Stimulated activated CD8-positive, alpha-beta memory T cell treated with anti-CD3 and anti-CD28 coated beads, Interleukin-15, amount 100 ng/mL, for 48 hours (primary cell): ENCODE measurements around the gene FBXL12.
"Not testable (repeated sequence)": the region's sequence is repeated elsewhere in the genome, so short reads cannot be mapped to it uniquely, and the experiment has no call there.

ENCODE experiments used
- DNase-seq, 2 donors: peaks; one replicate each; pipeline ENCODE4 v3.0.0-alpha.2; 2020; ENCODE audit warnings: low read depth in 2 of 2

The FBXL12 gene, protein sequence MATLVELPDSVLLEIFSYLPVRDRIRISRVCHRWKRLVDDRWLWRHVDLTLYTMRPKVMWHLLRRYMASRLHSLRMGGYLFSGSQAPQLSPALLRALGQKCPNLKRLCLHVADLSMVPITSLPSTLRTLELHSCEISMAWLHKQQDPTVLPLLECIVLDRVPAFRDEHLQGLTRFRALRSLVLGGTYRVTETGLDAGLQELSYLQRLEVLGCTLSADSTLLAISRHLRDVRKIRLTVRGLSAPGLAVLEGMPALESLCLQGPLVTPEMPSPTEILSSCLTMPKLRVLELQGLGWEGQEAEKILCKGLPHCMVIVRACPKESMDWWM

DNA sequence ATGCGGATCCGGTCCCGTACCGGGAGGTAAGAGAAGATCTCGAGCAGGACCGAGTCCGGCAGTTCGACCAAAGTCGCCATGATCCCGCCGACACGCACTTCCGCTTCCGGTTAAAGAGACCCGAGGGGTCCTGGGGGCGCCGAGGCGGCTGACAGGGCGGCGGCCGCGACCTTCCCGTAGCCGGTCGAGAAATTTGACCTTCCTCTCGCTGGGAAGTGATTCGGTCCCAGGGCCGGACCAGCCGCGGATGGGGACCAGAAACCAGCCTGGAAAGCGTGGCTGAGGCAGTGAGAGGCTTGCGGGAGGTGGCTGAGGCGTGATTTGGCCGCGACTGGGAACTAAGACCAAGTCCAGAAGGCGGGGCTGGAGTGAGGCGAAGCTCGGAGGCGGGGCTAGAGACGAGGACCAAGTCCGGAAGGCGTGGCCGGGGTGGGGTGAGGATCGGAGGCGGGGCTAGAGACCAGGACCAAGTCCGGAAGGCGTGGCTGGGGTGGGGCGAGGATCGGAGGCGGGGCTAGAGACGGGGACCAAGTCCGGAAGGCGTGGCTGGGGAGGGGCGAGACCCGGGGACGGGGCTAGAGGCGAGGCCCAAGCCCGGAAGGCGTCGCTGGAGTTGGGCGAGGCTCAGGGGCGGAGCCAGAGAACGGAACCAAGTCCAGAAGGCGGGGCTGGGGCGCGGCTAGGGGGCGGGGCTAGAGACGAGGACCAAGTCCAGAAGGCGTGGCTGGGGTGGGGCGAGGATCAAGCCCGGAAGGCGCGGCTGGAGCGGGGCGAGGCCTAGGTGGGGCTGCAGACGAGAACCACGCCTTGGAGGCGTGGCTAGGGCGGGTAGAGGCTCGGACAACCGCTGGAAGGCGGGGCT is at the start of gene FBXL12:
Gene FBXL12 (minus strand): TSS at position 346 of the 862 bp plus-strand sequence. CDS start 266 bp downstream, at position 80.
- DNase-seq, result peak; percentile 100

DNA sequence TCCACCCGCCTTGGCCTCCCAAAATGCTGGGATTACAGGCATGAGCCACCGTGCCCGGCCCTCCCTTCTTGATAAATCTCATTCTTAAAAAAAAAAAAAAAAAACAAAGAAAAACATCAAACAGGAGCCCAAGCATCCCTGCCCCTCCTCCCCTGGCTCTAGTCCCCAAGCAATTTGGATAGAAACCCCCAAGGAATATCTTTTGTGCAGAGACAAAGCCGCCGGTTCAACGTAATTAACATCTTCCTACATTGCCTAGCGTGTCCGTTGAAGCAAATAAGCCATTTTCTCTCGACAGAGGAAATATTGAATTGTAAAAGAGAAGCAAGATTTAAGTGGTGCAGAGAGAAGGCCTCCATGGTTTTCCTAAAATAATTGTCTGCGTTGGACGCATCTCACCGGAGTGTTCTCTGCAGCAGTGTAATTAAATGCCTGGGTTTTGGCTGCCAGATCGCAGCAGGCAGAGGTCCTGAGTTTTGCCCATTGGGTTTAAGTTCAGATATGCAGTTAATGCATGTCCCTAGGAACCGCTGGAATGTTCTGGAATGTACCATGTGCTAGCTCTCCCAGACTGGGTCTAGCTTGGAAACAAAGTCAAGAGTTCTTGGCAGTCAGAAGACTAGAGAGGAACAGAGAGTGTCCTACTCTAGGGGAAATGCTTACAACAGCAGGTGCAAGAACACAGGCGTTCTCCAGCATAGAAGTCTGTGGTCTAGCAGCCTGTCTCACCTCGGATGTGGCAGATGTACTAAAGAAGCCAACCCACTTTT is 47.0 kb upstream of the FBXL12 start:
- no peak for DNase-seq

DNA sequence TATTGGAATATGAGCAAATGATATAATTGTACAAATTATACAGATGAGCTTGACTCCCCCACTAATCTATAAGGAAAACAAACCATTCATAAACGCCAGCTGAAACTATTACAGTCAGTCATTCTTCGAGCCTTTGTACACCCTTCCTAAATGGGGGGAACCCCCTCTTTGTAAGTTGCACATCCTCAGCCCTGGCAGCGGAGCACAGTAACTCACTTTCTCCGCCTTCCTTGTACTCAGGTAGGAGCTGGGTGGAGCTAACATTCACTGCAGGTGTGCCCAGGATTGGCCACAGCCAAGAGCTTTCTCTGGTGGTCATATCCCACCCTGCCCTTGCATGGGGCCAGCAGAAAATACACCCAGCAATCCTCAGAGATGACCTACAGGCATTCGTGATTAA is 44.9 kb upstream of the FBXL12 start:
- DNase-seq, result no peak

DNA sequence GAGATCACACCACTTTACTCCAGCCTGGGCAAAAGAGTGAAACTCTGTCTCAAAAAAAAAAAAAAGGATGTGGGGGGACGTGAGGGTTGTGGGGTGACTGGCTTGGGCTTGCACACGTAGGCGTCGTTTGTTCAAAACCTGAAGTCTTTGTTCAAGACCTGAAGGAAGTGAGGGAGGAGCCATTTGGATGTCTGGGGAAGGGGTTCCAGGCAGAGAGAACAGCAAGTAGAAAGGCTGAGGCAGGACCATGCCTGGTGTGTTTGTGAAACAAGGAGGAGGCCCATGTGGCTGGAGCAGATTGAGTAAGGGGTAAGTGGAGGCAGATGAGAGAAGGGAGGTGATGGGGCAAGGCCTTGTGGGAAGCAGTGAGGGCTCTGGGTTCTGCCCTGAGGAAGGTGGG is 44.1 kb upstream of the FBXL12 start:
- DNase-seq, result no peak

DNA sequence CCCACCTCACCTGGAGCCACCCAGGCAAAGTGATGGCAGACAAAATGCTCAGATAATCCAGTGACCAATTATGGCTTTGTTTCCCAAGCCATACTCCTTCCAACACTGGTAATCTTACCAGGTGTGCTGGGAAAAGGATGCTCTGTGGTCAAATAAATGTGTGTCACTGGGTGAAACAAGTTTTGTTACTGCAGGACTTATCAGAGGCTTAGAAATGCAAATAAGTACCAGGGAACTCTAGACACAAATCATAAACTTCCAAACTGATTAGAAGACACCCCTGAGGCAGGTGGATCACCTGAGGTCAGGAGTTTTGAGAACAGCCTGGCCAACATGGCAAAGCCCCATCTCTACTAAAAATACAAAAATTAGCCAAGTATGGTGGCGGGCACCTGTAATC is 42.6 kb upstream of the FBXL12 start:
- no peak for DNase-seq

DNA sequence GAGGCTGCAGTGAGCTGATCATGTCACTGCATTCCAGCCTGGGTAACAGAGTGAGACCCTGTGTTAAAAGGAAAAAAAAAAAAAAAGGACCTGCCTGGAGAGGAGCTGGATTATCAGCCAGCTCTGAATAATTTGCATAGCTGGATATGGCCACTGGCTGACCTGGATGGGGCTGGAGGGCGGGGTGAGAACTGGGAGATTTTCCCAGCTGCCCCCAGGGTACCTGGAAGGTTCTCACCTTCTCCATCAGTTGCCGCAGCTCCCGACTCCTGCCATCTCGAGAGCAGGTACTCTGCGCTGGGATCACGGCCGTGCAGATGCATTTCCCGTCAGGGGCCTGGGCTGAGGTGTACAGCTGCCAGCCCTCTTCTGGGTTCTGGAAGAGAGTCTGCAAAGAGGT is 41.5 kb upstream of the FBXL12 start:
- no peak for DNase-seq

DNA sequence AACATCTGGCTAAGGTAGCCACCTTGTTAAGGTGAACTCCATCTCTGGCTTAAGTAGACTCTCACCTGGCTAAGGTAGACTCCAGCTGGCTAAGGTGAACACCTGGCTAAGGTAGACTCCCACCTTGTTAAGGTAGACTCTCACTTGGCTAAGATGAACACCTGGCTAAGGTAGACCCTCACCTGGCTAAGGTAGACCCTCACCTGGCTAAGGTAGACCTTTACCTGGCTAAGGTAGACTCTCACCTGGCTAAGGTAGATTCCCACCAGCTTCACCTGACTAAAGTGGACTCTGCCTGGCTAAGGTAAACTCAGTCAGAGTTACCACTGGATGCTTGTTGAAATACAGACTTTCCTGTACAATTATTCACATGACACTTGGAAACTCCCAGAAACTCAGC is 39.9 kb upstream of the FBXL12 start:
- DNase-seq, result no peak

DNA sequence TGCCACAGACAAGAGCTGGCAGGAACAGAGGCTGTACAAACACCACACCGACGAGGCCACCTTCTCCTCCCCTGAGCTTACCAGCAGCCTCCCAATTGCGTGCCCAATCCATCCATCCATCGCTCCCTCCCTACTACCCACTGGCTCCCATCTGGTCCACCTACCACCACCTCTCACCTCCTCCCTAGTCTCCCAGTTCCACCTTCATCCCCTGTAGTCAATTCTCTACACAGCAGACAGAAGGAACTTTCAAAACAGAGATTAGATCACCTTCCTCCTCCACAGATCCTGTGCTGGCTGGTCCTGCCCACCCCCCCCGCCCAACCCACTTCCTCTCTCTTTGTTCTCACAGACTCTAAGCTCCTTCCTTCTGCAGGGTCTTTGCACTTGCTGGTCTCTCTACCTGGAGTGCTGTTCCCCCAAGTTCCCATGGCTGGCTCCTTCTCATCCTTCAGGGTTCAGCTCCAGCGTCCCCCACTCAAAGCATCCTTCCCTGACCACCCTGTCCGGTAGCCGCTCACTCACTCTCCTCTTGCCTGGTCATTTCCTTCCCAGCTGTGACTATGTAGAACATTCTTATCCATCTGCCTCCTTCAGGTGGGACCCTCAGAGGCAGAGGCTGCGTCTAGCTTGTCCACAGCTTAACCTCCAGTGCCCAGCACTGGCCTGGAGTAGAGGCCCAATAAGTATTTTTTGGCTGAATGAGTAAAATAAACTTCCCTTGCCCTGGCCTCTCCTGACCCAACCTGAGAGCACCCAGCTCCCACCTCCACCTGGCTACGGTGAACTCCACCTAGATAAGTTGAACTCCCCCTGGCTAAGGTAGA is 39.3 kb upstream of the FBXL12 start:
- DNase-seq, result no peak

DNA sequence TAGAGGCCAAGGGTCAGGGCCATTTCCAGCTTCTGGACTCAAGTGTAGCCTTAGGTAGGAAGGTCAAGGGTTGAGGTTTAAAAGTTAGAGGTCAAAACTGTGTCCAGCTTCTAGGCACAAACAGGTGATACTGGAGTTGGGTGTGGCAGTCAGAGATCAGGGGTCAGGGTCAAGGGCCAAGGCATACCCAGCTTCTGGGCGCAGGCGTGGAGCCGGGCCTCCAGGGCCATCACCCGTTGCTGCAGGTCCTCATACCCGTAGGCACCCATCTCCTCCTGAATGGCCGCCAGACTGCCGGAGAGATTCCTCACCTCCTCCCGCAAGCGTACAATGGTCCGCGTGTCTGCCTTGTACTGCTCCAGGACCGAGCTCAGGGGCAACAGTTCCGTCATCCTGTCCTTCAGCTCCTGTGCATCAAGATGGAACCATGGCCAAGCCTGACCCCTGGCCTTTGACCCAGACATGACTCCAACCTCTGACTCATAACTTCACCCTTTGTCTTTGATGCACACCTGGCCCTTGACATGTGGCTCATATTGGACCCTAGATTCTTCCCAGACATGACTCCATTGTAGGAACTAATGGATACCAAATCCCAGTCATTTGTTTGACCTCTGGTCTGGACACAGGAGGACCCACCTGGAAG is 38.3 kb upstream of the FBXL12 start:
- DNase-seq, result no peak

DNA sequence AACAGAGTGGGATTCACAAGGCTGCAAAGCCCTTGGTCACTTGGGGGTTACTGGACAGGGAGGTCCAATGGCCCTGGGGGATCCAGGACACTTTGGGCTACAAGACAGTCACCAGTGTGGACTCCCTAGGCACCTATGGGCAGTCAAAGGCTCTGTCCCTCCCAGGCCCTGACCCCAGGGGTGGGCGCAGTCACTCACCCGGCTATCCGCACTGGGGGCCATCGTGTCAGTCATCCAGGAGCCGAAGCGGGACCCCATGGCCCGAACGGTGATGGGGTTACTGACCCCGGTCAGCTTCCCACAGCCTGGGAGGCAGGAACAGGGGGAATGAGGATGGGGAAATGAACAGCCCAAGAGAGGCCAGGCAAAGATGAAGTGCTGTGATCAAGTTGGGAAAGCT is 37.7 kb upstream of the FBXL12 start:
- no peak for DNase-seq

DNA sequence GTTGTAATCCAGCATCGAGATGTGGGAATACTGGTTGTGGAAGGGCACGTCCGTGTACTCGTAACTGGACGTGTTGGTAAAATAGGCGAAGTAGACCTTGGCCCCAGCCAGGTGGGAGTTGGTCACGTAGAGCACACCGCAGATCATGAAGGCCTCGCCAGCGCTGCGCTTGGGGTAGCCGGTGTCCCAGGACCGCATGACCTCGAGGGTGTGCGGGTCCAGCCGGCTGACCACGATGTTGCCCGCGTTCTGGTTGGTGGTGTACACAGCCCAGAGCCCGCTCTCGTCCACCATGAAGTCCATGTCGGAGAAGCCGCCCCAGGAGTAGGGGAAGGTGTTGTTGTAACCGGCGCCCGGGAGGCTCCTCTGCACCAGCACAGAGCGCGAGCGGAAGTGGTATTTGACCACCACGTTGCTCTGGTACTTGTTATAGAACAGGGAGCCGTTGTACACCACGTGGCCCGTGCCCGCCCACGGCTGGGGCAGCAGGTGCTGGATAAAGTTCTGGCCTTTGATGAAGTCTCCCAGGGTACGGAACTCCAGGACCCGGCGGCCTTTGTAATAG is 35.5 kb upstream of the FBXL12 start:
- DNase-seq, result no peak

DNA sequence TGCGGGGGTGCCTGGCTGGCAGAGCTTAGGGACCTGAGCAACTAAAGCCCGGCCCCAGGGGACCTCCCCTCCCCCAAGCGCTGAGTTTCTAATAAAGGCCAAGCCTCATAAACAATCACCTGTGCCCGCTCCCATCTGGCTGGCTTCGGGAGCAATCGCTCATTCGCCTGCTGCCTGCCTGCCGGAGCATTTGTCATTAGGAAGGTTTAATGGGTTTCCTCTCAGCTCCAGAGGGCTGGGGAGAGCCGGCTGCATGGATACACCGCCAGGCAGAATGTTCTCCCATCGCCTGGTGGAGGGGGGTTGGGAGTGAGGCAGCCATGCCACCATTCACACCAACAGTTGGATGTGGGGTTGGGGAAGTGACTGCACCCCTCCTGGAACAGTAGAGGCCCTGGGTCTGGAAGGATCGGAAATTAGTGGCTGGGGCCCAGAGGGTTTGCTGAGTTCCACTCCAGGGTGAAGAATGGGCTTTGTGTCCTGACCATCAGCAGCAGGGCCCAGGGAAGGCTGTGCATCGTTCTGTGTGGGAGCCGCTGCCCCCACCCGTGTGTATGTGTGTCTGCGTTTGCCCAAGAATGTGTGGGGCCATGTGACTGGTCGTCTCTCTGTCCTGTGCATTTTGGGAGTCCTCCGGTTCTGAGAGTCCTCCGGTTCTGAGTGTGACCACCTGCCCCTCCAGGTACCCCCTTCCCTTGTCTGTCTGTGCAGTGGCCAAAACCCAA is 31.5 kb upstream of the FBXL12 start:
- DNase-seq, result no peak

DNA sequence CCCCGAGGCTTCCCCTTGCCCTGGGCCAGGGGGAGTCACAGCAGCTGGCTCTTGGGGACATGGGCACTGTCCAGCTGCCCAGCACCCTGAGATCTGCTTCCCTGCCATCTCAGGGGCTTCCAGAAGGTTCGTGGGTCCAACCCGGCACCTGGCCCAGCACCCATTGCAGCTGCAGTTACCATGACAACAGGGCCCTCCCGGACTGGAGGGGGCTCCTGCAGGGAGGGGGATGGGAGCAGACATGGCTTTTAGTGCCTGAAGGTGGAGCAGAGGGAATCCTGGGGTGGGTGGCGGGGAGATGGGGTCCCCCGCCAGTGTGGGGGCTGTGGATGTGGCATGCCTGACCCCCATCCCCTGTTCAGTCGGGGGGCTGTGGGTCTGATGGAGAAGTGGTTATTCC is 30.9 kb upstream of the FBXL12 start:
- no peak for DNase-seq

DNA sequence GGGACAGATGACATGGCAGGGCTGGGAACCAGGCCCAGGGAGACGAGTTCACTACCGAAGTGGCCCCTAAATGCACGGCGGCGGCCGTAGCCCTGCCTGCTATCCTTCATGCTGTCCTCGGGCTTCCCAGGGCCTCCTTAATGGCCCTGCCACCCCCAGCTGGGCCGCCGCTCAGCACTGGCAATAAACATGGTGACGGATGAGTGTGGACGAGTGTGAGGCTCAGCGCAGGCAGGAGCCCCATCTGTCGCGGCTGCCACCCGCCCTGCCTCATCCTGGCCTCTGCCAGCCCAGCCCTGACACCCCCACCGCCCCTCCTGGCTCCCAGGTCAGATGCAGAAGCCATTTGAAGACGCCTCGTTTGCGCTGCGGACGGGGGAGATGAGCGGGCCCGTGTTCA is 29.9 kb upstream of the FBXL12 start:
- DNase-seq, result no peak

DNA sequence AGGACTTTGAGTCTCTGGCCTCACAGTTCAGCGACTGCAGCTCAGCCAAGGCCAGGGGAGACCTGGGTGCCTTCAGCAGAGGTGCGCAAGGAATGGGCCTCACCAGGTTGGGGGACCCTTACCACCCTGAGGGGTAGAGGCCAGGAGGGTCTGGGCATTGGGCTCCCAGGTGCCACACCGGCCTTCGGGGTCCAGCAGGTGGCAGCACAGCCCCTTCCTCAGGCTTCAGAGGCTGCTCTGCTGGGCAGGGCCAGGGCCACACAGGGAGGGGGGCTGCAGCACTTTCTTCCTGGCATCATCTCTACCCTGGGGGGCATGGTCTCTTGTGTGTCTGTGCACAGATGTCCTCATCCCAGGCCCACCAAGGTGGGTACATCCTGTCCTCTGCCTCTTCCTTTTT is 29.2 kb upstream of the FBXL12 start:
- DNase-seq, result no peak

DNA sequence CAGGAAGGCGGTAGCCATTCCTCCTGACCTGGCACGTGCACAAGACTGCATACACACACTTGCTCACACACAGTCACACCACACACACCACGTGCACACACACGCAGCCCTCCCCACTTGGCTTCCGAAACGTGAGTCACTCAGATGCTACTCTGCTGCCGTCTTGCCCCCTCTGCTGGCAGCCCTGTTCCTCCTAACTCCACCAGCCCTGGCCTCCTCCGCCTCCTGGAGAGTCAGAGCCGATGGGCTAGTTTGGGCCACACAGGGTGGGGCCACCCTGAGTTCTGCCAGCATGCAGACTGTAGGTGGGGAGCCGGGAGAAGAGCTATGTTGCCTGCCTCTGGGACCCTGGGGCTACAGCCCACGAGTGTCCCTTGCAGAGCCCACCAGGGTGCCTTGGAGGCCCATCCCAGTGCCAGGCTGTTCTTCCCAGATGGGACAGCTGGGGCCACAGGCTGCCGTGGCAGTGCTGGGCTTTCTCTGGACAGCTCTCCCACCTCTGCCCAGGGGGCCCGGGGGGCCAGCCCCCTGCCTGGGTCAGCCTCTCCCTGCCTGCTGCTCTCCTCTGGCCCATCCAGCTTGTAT is 28.3 kb upstream of the FBXL12 start:
- peak; percentile 43 to 53 for DNase-seq

DNA sequence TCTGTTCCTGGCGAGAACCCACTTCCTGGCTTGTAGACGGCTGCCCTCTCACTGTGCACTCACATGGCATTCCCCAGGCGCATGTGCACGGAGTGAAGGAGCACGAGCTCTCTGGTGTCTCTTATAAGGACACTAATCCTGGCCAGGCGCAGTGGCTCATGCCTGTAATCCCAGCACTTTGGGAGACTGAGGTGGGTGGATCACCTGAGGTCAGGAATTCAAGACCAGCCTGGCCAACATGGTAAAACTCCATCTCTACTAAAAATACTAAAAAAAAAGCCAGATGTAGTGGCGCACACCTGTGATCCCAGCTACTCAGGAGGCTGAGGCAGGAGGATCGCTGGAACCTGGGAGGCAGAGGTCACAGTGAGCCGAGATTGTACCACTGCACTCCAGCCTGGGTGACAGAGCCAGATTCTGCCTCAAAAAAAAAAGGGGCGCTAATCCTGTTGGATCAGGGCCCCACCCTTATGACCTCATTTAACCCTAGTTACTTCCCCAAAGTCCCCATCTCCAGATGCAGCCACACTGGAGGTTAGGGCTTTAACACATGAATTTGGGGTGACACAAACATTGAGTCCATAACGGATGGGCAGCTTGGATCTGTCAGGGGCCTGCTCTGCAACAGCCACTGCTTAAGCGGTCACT is 24.9 kb upstream of the FBXL12 start:
- not testable (repeated sequence) for DNase-seq

DNA sequence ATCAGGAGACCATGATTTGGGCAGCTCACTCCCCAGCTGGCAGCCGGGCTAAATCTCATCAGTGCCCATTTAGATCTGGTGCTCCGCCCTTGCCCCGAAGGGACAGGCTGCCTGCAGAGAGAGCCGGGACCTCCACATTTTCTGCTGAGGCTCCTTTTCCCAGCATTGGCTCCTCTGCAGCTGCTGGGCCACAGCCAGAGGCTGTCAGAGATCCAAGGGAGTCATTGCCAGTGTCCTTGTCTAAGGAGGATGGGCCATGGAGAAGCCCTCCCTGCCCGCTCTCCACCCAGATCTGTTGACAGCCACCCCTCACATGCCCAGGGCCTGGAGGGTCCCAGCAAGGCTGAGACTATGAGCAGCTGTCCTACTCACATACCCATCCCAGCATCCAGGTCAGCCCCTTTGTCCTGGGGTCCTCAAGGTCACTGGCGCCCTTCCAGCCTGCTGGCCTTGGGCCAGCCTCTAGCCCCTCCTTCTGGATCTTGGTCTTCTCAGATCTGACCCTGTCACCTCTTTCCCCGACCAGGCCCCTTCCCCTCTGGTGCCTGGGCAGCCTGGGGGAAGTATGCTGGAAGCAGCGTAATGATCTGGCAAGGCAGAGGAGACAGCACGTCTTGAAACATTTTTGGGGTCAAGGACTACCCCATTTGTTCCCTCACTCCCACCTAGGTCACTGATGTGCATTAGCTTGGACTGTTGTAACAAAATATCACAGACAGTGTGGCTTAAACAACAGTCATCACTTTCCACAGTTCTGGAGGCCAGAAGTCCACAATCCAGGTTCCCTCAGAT is 24.2 kb upstream of the FBXL12 start:
- DNase-seq, result no peak
